PC-3 (cell line): ENCODE measurements around the gene AGAP1. TPM values are rescaled to one million over a fixed set of nuclear protein-coding genes. Genes with fewer than 3 reads are reported as not detected.

Experiments
- ATAC-seq: fragments of 200-7000 bp; cut with Tn5 transposase; 2 replicates; pipeline ENCODE4 v1.9.1; 2020; ENCODE audit warnings: mild to moderate bottlenecking, moderate library complexity
- BruUV-seq: library from RNA; stranded (reverse); fragments of 400-500 nt; replicated peaks from 2 replicates; lab custom pipeline; 2021; lab: Mats Ljungman, UMichigan
- CTCF ChIA-PET: fragments of 300-600 bp; sonication (Branson Sonifier 250); formaldehyde crosslinking; loops from one replicate; lab custom pipeline; 2022; ENCODE audit warnings: antibody characterized with exemption; lab: Charles Lee
- POLR2A ChIA-PET: fragments of 300-600 bp; sonication (Branson Sonifier 250); formaldehyde crosslinking; loops from one replicate; lab custom pipeline; 2022; ENCODE audit warnings: antibody characterized with exemption; ENCODE audit not compliant: unreplicated experiment; lab: Charles Lee
- DNase-seq: peaks from one replicate; pipeline ENCODE4 v3.0.0-alpha.2; 2015
- H2AFZ ChIP-seq: fragments of 300-600 bp; sonication (generic); 2 replicates; pipeline ENCODE4 v1.6.0; 2016; ENCODE audit warnings: antibody characterized with exemption, low read length
- H3F3A ChIP-seq: fragments of 300-600 bp; sonication (generic); one replicate; pipeline ENCODE4 v1.6.0; 2017; ENCODE audit warnings: antibody characterized with exemption, low read length, control low read depth, mild to moderate bottlenecking; ENCODE audit not compliant: unreplicated experiment
- H3K27ac ChIP-seq: fragments of 300-600 bp; sonication (generic); 2 replicates; pipeline ENCODE4 v1.5.1; 2016; ENCODE audit warnings: mild to moderate bottlenecking, low read length
- H3K27me3 ChIP-seq: fragments of 300-600 bp; sonication (generic); 2 replicates; pipeline ENCODE4 v1.6.1; 2016; ENCODE audit warnings: low read length, mixed read lengths
- H3K36me3 ChIP-seq: fragments of 300-600 bp; sonication (generic); 2 replicates; pipeline ENCODE4 v1.6.1; 2016; ENCODE audit warnings: low read depth, mixed run types, low read length, mixed read lengths
- H3K4me1 ChIP-seq: fragments of 300-600 bp; sonication (generic); 2 replicates; pipeline ENCODE4 v1.5.1; 2016; ENCODE audit warnings: low read length; ENCODE audit not compliant: insufficient read depth
- H3K4me2 ChIP-seq: fragments of 300-600 bp; sonication (generic); 2 replicates; pipeline ENCODE4 v1.6.0; 2016; ENCODE audit warnings: low read length
- H3K4me3 ChIP-seq: fragments of 300-600 bp; sonication (generic); 2 replicates; pipeline ENCODE4 v1.5.1; 2016; ENCODE audit warnings: mild to moderate bottlenecking, low read length, mixed read lengths
- H3K79me2 ChIP-seq: fragments of 300-600 bp; sonication (generic); 2 replicates; pipeline ENCODE4 v1.6.1; 2017; ENCODE audit warnings: low read length, mixed read lengths
- H3K9ac ChIP-seq: fragments of 300-600 bp; sonication (generic); 2 replicates; pipeline ENCODE4 v1.6.0; 2016; ENCODE audit warnings: mild to moderate bottlenecking, low read length
- H3K9me2 ChIP-seq: fragments of 300-600 bp; sonication (generic); replicated peaks from 2 replicates; pipeline ENCODE4 v1.6.1; 2016; ENCODE audit warnings: mixed run types, low read length, mixed read lengths
- H3K9me3 ChIP-seq: fragments of 300-600 bp; sonication (generic); 2 replicates; pipeline ENCODE4 v1.6.1; 2016; ENCODE audit warnings: low read length, mixed read lengths
- H4K20me1 ChIP-seq: fragments of 300-600 bp; sonication (generic); 2 replicates; pipeline ENCODE4 v1.6.1; 2016; ENCODE audit warnings: low read length, mixed read lengths
- EZH2 ChIP-seq: fragments of 300-600 bp; sonication (generic); IDR thresholded peaks from one replicate; pipeline ENCODE4 v1.6.1; 2017; ENCODE audit warnings: antibody characterized with exemption, mild to moderate bottlenecking, low read length; ENCODE audit not compliant: unreplicated experiment
- EZH2phosphoT487 ChIP-seq: fragments of 300-600 bp; sonication (generic); IDR thresholded peaks from 2 replicates; pipeline ENCODE4 v1.6.1; 2018; ENCODE audit warnings: mild to moderate bottlenecking, antibody characterized with exemption, low read length, borderline replicate concordance
- intact Hi-C: fragments of 100-400 bp; cut with micrococcal nuclease; formaldehyde crosslinking; loops from 2 replicates; pipeline ENCODE4 v1.9.0; 2023
- total RNA-seq: library from RNA; depleted of rRNA; stranded (reverse); fragments of >200 nt; gene quantifications from 2 replicates; pipeline ENCODE4 v1.2.3, GENCODE V29; 2014
- TF ChIP-seq, protein P1 (sequence below): fragments of 300-600 bp; sonication (generic); conservative IDR thresholded peaks from 2 replicates; pipeline ENCODE4 v1.5.1; 2017; ENCODE audit warnings: antibody characterized with exemption, low read depth, mild to moderate bottlenecking, low read length

Gene AGAP1
- total RNA-seq, 1 experiment from 2014 or later, result 31.0 TPM

DNA sequence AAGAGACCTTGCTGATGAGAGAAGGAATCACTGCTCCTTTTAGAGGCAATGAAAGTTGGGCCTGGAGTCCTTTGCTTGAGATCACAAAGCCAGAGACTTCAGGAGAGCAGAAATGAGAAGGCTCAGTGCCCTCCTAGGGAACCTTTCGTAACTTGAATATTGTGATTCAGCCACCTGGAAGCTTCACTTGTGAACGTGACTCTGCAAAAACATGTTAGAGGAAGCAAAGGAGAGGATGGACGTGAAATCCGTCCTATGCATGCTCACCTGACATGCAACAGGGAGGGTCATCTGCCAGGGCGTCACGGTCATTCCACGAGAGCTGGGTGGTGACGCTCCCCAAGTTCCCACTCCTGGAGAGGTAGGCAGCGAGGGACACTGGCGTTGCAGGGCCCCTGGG lies 243.6 kb downstream of the AGAP1 start:
- POLR2A ChIA-PET, result no interaction called here
- Histone ChIP-seq H3K27ac (no peak overlapping the region), H4K20me1 (0 out of 2 replicates have a peak, but pooled peaks cover 5% of the 10 kb centered on the region), H3K9me3 (no peaks in the 10 kb centered on the region), H3K4me2 (no peak overlapping the region), H2AFZ (no peak overlapping the region), H3K4me3 (no peak overlapping the region), H3K79me2 (no peaks in the 10 kb centered on the region), H3K27me3 (no peaks in the 10 kb centered on the region), H3K36me3 (peaks cover 5% of the 10 kb centered on the region; the same call in 1 of the 2 replicates), H3F3A (no peaks in the 10 kb centered on the region), H3K9ac (no peak overlapping the region), H3K9me2 (no peaks in the 10 kb centered on the region), H3K4me1 (no peaks in the 10 kb centered on the region)
- ATAC-seq, result no peak
- no peak for TF ChIP-seq EZH2phosphoT487
- no peak for TF ChIP-seq EZH2
- TF ChIP-seq, protein P1, sequence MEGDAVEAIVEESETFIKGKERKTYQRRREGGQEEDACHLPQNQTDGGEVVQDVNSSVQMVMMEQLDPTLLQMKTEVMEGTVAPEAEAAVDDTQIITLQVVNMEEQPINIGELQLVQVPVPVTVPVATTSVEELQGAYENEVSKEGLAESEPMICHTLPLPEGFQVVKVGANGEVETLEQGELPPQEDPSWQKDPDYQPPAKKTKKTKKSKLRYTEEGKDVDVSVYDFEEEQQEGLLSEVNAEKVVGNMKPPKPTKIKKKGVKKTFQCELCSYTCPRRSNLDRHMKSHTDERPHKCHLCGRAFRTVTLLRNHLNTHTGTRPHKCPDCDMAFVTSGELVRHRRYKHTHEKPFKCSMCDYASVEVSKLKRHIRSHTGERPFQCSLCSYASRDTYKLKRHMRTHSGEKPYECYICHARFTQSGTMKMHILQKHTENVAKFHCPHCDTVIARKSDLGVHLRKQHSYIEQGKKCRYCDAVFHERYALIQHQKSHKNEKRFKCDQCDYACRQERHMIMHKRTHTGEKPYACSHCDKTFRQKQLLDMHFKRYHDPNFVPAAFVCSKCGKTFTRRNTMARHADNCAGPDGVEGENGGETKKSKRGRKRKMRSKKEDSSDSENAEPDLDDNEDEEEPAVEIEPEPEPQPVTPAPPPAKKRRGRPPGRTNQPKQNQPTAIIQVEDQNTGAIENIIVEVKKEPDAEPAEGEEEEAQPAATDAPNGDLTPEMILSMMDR, result no peak
- intact Hi-C loops, result no loop called here
- CTCF ChIA-PET, result no interaction called here
- DNase-seq, result no peak
- no TSS peak for BruUV-seq

GRCh38 chr2:235737840-235738239 lies 244.0 kb downstream of the AGAP1 start:
- Histone ChIP-seq H4K20me1 (0 out of 2 replicates have a peak, but pooled peaks cover 5% of the 10 kb centered on the region), H3K4me2 (no peak overlapping the region), H3K79me2 (no peaks in the 10 kb centered on the region), H3K4me3 (no peak overlapping the region), H3K9me3 (no peaks in the 10 kb centered on the region), H2AFZ (no peak overlapping the region), H3K4me1 (no peaks in the 10 kb centered on the region), H3K9me2 (no peaks in the 10 kb centered on the region), H3K36me3 (peaks cover 6% of the 10 kb centered on the region; the same call in 1 of the 2 replicates), H3F3A (no peaks in the 10 kb centered on the region), H3K27ac (no peak overlapping the region), H3K9ac (no peak overlapping the region), H3K27me3 (no peaks in the 10 kb centered on the region)
- no peak for ATAC-seq
- intact Hi-C loops, result no loop called here
- POLR2A ChIA-PET, result no interaction called here
- no peak for TF ChIP-seq EZH2phosphoT487
- no peak for TF ChIP-seq EZH2
- TF ChIP-seq, protein P1, result no peak
- no TSS peak for BruUV-seq
- CTCF ChIA-PET, result no interaction called here
- DNase-seq, result no peak

- Histone ChIP-seq H3F3A (no peaks in the 10 kb centered on the region), H3K4me2 (no peak overlapping the region), H3K4me3 (no peak overlapping the region), H3K4me1 (no peaks in the 10 kb centered on the region), H3K27me3 (no peaks in the 10 kb centered on the region), H3K9me2 (no peaks in the 10 kb centered on the region), H3K9me3 (no peaks in the 10 kb centered on the region), H4K20me1 (0 out of 2 replicates have a peak, but pooled peaks cover 5% of the 10 kb centered on the region), H3K79me2 (no peaks in the 10 kb centered on the region), H3K36me3 (peaks cover 6% of the 10 kb centered on the region; the same call in 1 of the 2 replicates), H2AFZ (no peak overlapping the region), H3K9ac (no peak overlapping the region), H3K27ac (no peak overlapping the region)
- BruUV-seq, result no TSS peak
- TF ChIP-seq, protein P1, result no peak
- TF ChIP-seq EZH2phosphoT487, result no peak
- TF ChIP-seq EZH2, result no peak
- intact Hi-C loops, result loop anchor here (10.0 kb wide), 1 partner anchor 245 kb away; the partner anchor contains the start of gene AGAP1
- ChIA-PET CTCF (interaction anchor here (1.2 kb wide), 1 partner anchor 67 kb away, joined by 4 read pairs; no protein-coding TSS in a partner anchor), POLR2A (no interaction called here)
- ATAC-seq (no peak), DNase-seq (no peak)
These were observed 246.0 kb downstream of the AGAP1 start for GRCh38 chr2:235739704-235740415.
